Measurements from ENCODE around the gene ADIG.

Gene ADIG

DNA sequence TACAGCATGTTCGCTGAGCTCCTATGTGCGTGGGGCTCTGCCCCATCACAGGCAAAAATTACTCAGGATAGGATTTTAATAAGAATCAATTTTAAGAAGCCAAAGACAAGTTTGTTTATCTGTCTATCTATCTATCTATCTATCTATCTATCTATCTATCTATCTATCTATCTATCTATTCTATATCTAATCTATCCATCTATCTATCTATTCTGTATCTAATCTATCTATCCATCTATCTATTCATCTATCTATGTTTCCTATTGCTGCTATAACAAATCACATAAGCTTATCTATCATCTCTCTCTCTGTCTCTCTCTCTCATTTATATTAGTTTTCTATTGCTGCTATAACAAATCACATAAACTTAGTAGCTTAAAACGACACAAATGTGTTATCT lies 22.3 kb downstream of the ADIG start:
- DNase-seq = no peak

GRCh38 chr20:38604873-38605303 lies 23.9 kb downstream of the ADIG start:
- DNase-seq = no peak

DNA sequence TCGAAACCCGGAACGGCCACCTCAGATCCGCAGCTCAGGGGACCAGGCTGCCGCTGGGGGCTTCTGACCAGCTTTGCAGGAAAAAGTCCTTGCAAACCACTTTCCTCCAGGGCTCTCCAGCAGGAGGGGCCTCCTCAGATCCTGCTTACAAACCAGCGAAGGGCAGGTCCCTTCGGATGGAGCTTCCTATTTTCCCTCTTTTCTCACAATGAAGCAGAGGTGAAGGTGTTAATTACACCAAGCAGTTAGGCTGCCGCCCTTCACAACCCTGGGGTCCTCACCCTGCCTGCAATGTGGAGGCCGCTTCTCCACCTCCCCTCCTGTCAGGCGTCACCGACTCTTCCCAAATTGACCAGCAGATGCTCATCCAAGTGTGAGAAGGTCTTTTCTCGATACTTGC lies 26.4 kb downstream of the ADIG start:
- DNase-seq = no peak

GRCh38 chr20:38608188-38608587 lies 27.2 kb downstream of the ADIG start:
- no peak for DNase-seq

DNA sequence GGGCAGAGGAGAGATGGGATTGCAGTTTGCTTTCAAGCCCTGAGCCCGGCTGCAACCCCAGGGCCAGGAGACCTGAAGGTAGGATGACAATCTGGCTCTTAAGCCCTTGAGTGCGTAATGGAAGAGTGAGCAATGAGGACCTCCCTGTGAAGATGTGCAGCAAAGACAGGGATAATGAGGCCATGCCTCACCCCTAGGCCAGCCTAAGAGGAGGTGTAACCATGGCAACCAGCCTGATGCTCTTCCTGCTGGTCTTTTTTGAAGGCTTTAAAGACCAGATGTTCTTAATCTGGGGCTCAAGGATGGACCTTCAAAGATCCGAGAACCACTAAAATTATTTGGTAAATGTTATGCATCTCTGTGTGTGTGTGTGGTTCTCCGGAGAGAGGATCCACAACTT lies 28.8 kb downstream of the ADIG start:
- no peak for DNase-seq

DNA sequence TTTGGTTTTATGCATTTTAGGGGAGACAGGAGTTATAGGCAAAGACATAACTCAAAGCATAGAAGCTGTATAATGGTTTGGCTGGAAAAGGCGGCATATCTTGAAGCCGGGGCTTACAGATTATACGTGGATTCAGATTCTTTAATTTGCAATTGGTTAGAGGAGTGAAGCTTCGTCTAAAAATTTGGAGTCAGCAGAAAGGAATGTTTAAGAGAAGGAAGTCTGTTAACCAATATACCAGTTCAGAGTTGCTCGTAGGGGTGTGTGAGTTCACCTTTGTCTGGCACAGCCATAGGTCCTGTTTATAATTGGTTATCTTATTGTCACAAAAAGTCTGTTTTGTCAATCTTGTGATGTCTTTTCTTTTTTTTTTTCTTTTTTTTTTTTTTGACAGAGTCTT lies 29.5 kb downstream of the ADIG start:
- no peak for DNase-seq

- DNase-seq = no peak
These were observed 31.9 kb downstream of the ADIG start for GRCh38 chr20:38612751-38613515.

- DNase-seq = no peak
These were observed 34.3 kb downstream of the ADIG start for GRCh38 chr20:38615283-38615682.

- DNase-seq = no peak
These were observed 35.5 kb downstream of the ADIG start for GRCh38 chr20:38616457-38616856.

GRCh38 chr20:38617011-38617829 lies 36.2 kb downstream of the ADIG start:
- no peak for DNase-seq

- no peak for DNase-seq
These were observed 36.8 kb downstream of the ADIG start for GRCh38 chr20:38617830-38618196.

- DNase-seq = no peak
These were observed 39.4 kb downstream of the ADIG start for GRCh38 chr20:38620441-38620840.

DNA sequence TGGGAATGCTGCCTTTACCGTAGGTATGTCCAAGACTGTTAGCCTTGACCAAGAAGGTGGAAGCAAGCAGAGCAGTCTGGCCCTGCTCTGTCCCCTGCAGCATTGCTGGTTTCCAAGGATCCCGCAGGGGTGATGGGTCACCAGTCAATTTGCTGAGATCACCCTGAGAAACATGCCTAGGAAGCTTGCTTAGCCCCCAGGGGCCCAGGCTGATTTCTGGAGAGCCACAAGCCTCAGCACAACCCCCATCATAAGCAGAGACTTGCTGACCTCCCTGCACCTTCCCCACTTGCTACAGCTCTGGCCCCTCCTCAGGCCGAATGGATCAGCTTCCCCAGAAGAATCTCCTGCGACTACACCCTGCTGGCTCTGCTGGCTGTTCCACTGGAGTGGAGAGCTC lies 42.1 kb downstream of the ADIG start:
- no peak for DNase-seq

GRCh38 chr20:38624084-38624483 lies 43.1 kb downstream of the ADIG start:
- no peak for DNase-seq

DNA sequence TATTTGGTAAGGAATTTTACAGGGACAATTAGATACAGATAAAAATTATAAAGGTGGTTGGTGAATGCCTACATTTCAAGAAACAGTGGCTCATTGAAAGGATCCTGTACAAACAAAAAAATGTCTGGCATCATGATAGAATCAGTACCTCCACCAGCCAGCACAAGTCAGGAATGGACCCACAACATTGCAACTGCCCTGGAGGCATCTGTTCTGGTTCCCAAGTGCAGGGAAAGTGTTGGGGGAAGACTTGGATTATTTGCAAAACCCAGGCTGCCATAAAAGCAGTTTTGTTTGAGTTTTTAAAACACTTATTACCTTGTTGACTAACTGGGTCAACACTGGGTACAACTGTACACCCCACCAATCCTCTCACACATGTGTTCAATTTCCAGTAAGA lies 44.9 kb downstream of the ADIG start:
- no peak for DNase-seq

DNA sequence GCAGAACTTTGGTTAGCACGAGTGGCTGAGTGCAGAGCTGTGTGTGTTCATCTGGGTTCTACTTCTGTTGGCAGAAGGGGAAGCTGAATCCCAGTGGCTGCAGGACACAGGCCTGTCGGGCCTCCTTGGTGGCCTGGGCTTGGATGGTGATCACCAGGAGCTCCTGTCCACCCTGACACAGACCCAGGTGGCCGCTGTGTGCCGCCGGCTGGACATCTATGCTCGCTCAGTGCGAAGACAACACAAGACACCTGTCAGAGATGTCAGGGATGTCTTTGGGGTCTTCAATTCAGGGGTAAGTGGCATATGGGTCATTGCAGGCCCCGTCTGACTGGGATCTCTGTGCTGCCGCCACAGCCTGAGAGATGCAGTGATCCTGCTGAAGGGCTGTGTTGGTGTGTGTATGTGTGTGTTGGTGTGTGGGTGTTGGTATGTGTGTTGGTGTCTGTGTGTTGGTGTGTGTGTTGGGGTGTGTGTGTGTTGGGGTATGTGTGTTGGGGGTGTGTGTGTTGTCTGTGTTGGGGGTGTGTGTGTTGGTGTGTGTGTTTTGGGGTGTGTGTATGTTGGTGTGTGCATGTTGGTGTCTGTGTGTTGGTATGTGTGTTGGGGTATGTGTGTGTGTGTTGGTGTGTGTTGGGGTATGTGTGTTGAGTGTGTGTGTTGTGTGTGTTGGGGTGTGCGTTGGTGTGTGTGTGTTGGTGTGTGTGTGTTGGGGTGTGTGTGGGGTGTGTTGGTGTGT lies 46.1 kb downstream of the ADIG start:
- no peak for DNase-seq

GRCh38 chr20:38628580-38629470 lies 47.8 kb downstream of the ADIG start:
- no peak for DNase-seq

GRCh38 chr20:38629979-38630378 lies 49.0 kb downstream of the ADIG start:
- DNase-seq = no peak

DNA sequence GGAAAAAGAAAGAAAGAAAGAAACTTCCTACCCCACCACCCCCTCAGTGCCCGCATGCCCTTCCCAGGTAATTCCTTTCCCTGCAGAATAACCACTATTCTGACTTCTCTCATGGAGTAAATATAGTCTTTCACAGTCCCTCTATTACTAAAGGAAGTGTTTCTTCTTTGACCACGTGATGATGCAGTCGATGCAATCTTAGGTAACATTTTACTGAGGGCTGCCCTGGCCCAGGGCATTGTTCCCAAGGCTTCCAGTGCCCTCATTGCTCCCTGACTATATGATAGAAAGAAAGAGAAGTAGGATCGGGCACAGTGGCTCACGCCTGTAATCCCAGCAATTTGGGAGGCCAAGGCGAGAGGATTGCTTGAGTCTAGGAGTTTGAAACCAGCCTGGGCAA lies 49.7 kb downstream of the ADIG start:
- DNase-seq = no peak

DNA sequence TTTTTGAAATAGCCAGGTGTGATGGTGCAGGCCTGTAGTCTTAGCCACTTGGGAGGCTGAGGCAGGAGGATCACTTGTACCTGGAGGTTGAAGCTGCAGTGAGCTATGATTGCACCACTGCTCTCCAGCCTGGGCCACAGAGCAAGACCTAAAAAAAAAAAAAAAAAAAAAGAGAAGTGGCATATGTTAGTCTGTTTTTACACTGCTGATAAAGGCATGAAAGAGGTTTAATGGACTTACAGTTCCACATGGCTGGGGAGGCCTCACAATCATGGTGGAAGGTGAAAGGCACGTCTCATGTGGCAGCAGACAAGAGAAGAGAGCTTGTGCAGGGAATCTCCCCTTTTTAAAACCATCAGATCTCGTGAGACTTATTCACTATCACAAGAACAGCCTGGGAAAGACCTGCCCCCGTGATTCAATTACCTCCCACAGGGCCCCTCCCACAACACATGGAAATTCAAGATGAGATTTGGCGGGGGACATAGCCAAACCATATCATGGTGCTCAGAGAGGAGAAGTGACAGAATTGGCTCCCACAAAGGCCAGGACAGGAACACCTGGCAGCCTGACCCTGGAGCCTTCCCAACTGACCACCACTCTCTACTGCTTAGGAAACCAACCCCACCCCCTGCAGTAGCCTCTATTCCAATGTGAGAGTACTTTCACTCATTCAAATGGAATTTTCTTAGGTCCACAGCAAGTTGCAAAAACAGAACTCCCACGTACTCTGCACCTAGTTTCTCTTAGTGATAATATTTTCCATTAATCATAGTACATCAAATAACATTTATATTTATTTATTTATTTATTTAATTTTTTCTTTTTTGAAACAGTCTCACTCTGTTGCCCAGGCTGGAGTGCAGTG lies 50.4 kb downstream of the ADIG start:
- DNase-seq = peak in 1 of 2 donors; percentile 13

- DNase-seq = peak; percentile 31 to 77
These were observed 52.6 kb downstream of the ADIG start for GRCh38 chr20:38633577-38634093.

All from inflammatory macrophage treated with lipopolysaccharide for 1 hour (primary cell).